Measurements from ENCODE around the gene SERPINA6.
"Not testable (repeated sequence)": the region's sequence is repeated elsewhere in the genome, so short reads cannot be mapped to it uniquely, and the experiment has no call there.

GRCh38 chr14:94354190-94354589 is 31.1 kb upstream of the SERPINA6 start:
- not testable (repeated sequence) for TF ChIP-seq CTCF (IDR thresholded peaks at IDR 0.05; ENCODE audit: low read depth, low read length); EZH2phosphoT487 (IDR thresholded peaks at IDR 0.05; ENCODE audit: low read depth)

Data from OCI-LY3 (cell line).